Heart left ventricle (tissue), 13 donors: ENCODE data around the gene BTAF1.

ENCODE experiments used
- POLR2A ChIP-seq, 2 donors: fragments of 450-650 bp; IDR thresholded peaks; one replicate each; pipeline ENCODE4 v1.6.1; 2017; ENCODE audit warnings: antibody characterized with exemption in 2 of 2, mild to moderate bottlenecking in 2 of 2, moderate library complexity in 2 of 2
- TF ChIP-seq, protein P1 (sequence below), 12 donors: fragments of 200-600 bp; sonication (generic) in 4 of 12; IDR thresholded peaks; one replicate each; pipeline versions ENCODE4 v1.5.0 to v1.8.0; 2018 to 2022; ENCODE audit warnings: antibody characterized with exemption in 12 of 12, mild to moderate bottlenecking in 5 of 12
- donor health status: ischemic (EF 13 %, LVEDD 7.1; RV severe dilation, severe dysfunction).
- donor health status: DM: no; HTN: yes; CAD: no.
- donor health status: DM: no; HTN: no; CAD: no.
- donor health status: ischemic (EF 25% LVEDD 6.9; RV normal size, moderate dysfunction).
- donor health status: ischemic (EF 25% LVEDD 5.7; RV mildly dilated, moderate dysfunction).
- donor health status: ischemic (EF 35%, LVEDD 5.7; RV mildly dilated, moderate dysfunction).
- donor health status: nonischemic (EF 11% LVEDD 7.7; RV severe dilation, severe dysfunction).
- donor health status: DM: yes; HTN: yes; CAD: no.
- donor health status: PGD.
- donor health status: ischemic (EF 29% LVEDD 5.4; RV normal size, mild dysfunction).
- donor health status: nonischemic (EF 23%, LVEDD 6.1; RV moderate dilation, normal function).

DNA sequence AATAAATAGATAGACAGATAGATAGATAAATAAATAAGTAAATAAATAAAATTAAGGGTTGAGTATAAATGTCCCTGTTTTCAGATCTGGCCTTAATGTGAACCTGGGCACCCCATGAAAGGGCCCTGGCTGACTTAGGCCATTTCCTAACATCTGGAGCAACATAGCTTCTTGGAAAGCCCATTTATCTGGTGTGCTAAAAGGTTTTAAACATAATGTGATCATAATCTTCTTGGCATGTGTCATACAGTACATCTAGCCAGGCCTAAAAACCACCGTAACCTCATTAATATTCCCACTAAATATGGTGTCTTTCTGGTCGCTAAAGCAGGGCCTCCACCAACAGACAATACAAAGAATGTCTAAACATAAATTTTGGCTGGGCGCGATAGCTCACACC, 142.8 kb downstream of the BTAF1 start:
- no peak for TF ChIP-seq POLR2A (IDR thresholded peaks at IDR 0.05)
- TF ChIP-seq, protein P1, sequence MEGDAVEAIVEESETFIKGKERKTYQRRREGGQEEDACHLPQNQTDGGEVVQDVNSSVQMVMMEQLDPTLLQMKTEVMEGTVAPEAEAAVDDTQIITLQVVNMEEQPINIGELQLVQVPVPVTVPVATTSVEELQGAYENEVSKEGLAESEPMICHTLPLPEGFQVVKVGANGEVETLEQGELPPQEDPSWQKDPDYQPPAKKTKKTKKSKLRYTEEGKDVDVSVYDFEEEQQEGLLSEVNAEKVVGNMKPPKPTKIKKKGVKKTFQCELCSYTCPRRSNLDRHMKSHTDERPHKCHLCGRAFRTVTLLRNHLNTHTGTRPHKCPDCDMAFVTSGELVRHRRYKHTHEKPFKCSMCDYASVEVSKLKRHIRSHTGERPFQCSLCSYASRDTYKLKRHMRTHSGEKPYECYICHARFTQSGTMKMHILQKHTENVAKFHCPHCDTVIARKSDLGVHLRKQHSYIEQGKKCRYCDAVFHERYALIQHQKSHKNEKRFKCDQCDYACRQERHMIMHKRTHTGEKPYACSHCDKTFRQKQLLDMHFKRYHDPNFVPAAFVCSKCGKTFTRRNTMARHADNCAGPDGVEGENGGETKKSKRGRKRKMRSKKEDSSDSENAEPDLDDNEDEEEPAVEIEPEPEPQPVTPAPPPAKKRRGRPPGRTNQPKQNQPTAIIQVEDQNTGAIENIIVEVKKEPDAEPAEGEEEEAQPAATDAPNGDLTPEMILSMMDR (IDR thresholded peaks at IDR 0.05): no peak
